Measurements from ENCODE around the gene SP6.

The SP6 gene

GRCh38 chr17:47810200-47810821, 40.7 kb downstream of the SP6 start:
- DNase-seq = no peak

GRCh38 chr17:47808830-47809480, 42.0 kb downstream of the SP6 start:
- no peak for DNase-seq

- no peak for DNase-seq
Observed at GRCh38 chr17:47808036-47808829, 42.7 kb downstream of the SP6 start.

- DNase-seq = no peak
Observed at GRCh38 chr17:47807421-47807820, 43.5 kb downstream of the SP6 start.

- no peak for DNase-seq
Observed at GRCh38 chr17:47806913-47807255, 44.1 kb downstream of the SP6 start.

- DNase-seq = no peak
Observed at GRCh38 chr17:47806026-47806912, 44.7 kb downstream of the SP6 start.

- DNase-seq = no peak
Observed at GRCh38 chr17:47804461-47804860, 46.5 kb downstream of the SP6 start.

GRCh38 chr17:47803751-47804150, 47.2 kb downstream of the SP6 start:
- DNase-seq = no peak

- DNase-seq = no peak
Observed at GRCh38 chr17:47803201-47803600, 47.8 kb downstream of the SP6 start.

- DNase-seq = peak; percentile 35
Observed at GRCh38 chr17:47802341-47803022, 48.5 kb downstream of the SP6 start.

- no peak for DNase-seq
Observed at GRCh38 chr17:47801906-47802305, 49.1 kb downstream of the SP6 start.

GRCh38 chr17:47801176-47801765, 49.7 kb downstream of the SP6 start:
- no peak for DNase-seq

GRCh38 chr17:47800686-47801085, 50.3 kb downstream of the SP6 start:
- no peak for DNase-seq

GRCh38 chr17:47797797-47798196, 53.2 kb downstream of the SP6 start:
- DNase-seq = no peak
